Peyer's patch (tissue), 4 donors: ENCODE results near the gene RASGRP4.

Experiments used
- POLR2A ChIP-seq, 2 donors: fragments of 450-650 bp; IDR thresholded peaks; one replicate each; pipeline ENCODE4 v1.5.1; 2017; ENCODE audit warnings: antibody characterized with exemption in 2 of 2, mild to moderate bottlenecking in 2 of 2, moderate library complexity in 2 of 2
- TF ChIP-seq, protein P1 (sequence below), 6 experiments: fragments of 450-650 bp in 4 of 6; fragments of 200-600 bp in 2 of 6; sonication (generic) in 1 of 6; IDR thresholded peaks; one replicate each; pipeline ENCODE4 v1.5.1; 2017 to 2019; ENCODE audit warnings: antibody characterized with exemption in 6 of 6, mild to moderate bottlenecking in 3 of 6, moderate library complexity in 1 of 6

DNA sequence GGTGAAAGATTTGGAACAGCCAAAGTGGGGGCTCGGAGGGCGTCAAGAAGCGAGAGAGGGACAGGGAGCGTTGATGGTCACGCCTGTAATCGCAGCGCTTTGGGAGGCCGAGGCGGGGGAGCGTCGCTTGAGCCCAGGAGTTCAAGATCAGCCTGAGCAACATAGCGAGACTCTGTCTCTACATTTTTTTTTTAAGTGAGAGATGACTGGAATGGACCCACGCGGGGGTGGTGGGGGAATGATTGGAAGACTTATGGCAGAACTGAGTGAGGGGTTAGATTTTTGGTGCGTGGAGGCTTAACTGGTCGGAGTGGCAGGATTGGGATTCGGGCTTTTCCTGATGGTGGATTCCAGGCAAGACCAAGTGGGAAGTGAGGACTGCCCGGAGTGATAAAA lies 50.9 kb downstream of the RASGRP4 start:
- TF ChIP-seq, protein P1, sequence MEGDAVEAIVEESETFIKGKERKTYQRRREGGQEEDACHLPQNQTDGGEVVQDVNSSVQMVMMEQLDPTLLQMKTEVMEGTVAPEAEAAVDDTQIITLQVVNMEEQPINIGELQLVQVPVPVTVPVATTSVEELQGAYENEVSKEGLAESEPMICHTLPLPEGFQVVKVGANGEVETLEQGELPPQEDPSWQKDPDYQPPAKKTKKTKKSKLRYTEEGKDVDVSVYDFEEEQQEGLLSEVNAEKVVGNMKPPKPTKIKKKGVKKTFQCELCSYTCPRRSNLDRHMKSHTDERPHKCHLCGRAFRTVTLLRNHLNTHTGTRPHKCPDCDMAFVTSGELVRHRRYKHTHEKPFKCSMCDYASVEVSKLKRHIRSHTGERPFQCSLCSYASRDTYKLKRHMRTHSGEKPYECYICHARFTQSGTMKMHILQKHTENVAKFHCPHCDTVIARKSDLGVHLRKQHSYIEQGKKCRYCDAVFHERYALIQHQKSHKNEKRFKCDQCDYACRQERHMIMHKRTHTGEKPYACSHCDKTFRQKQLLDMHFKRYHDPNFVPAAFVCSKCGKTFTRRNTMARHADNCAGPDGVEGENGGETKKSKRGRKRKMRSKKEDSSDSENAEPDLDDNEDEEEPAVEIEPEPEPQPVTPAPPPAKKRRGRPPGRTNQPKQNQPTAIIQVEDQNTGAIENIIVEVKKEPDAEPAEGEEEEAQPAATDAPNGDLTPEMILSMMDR (IDR thresholded peaks at IDR 0.05), result no peak
- TF ChIP-seq POLR2A (IDR thresholded peaks at IDR 0.05), result no peak
